Testis (tissue), 2 donors: ENCODE data around the gene MRPL2.

ENCODE experiments used
- CTCF ChIP-seq, 3 experiments: fragments of 450-650 bp in 2 of 3; fragments of 200-600 bp in 1 of 3; sonication (generic) in 1 of 3; IDR thresholded peaks; one replicate each; pipeline ENCODE4 v1.5.1; 2016 to 2019; ENCODE audit warnings: antibody characterized with exemption in 3 of 3, mild to moderate bottlenecking in 2 of 3, moderate library complexity in 1 of 3
- POLR2A ChIP-seq: fragments of 450-650 bp; IDR thresholded peaks from one replicate; pipeline ENCODE4 v1.6.1; 2017; ENCODE audit warnings: antibody characterized with exemption, mild to moderate bottlenecking, moderate library complexity

GRCh38 chr6:43035495-43036194 lies 23.6 kb downstream of the MRPL2 start:
- TF ChIP-seq CTCF (IDR thresholded peaks at IDR 0.05) (no peak), POLR2A (no peak)
